ENCODE results near the gene PITPNC1.

PITPNC1 gene

GRCh38 chr17:67615011-67615561 lies 238.0 kb downstream of the PITPNC1 start:
- no peaks in the 10 kb centered on the region for H3K9me3 ChIP-seq (ENCODE audit: insufficient read depth, low read depth, low read length)
- H3K36me3 ChIP-seq (ENCODE audit: insufficient read depth, low read length), result no peaks in the 10 kb centered on the region
- no peaks in the 10 kb centered on the region for H3K4me1 ChIP-seq (ENCODE audit: insufficient read depth, low read length)
- no peak overlapping the region for H3K9ac ChIP-seq (ENCODE audit: low read depth, low read length)
- no peak overlapping the region for H3K27ac ChIP-seq (ENCODE audit: low read depth, low read length)
- no peak overlapping the region for H3K4me3 ChIP-seq (ENCODE audit: low read length)
- H3K27me3 ChIP-seq (ENCODE audit: insufficient read depth, low read length), result no peaks in the 10 kb centered on the region
- 90% methylated on average over 13 of the region's 13 CpGs for WGBS

GRCh38 chr17:67615736-67616135 lies 238.7 kb downstream of the PITPNC1 start:
- Histone ChIP-seq H3K9ac (ENCODE audit: low read depth, low read length) (no peak overlapping the region), H3K27ac (ENCODE audit: low read depth, low read length) (no peak overlapping the region)
- 95% methylated on average over 7 of the region's 7 CpGs for WGBS

GRCh38 chr17:67617304-67617899 lies 240.3 kb downstream of the PITPNC1 start:
- Histone ChIP-seq H3K4me3 (ENCODE audit: low read length) (no peak overlapping the region), H3K9me3 (ENCODE audit: insufficient read depth, low read depth, low read length) (no peaks in the 10 kb centered on the region), H3K36me3 (ENCODE audit: insufficient read depth, low read length) (no peaks in the 10 kb centered on the region), H3K9ac (ENCODE audit: low read depth, low read length) (no peak overlapping the region), H3K27me3 (ENCODE audit: insufficient read depth, low read length) (no peaks in the 10 kb centered on the region), H3K4me1 (ENCODE audit: insufficient read depth, low read length) (no peaks in the 10 kb centered on the region), H3K27ac (ENCODE audit: low read depth, low read length) (no peak overlapping the region)
- WGBS, result 89% methylated on average over 4 of the region's 4 CpGs

More at GRCh38 chr17:67615736-67616135, 238.7 kb downstream of the PITPNC1 start:
- Histone ChIP-seq H3K4me3 (ENCODE audit: low read length) (no peak overlapping the region), H3K4me1 (ENCODE audit: insufficient read depth, low read length) (no peaks in the 10 kb centered on the region), H3K27me3 (ENCODE audit: insufficient read depth, low read length) (no peaks in the 10 kb centered on the region), H3K9me3 (ENCODE audit: insufficient read depth, low read depth, low read length) (no peaks in the 10 kb centered on the region), H3K36me3 (ENCODE audit: insufficient read depth, low read length) (no peaks in the 10 kb centered on the region)

- WGBS, result 96% methylated on average over 8 of the region's 9 CpGs
- Histone ChIP-seq H3K36me3 (ENCODE audit: insufficient read depth, low read length) (no peaks in the 10 kb centered on the region), H3K27me3 (ENCODE audit: insufficient read depth, low read length) (no peaks in the 10 kb centered on the region), H3K9ac (ENCODE audit: low read depth, low read length) (no peak overlapping the region), H3K27ac (ENCODE audit: low read depth, low read length) (no peak overlapping the region), H3K4me1 (ENCODE audit: insufficient read depth, low read length) (no peaks in the 10 kb centered on the region), H3K9me3 (ENCODE audit: insufficient read depth, low read depth, low read length) (no peaks in the 10 kb centered on the region), H3K4me3 (ENCODE audit: low read length) (no peak overlapping the region)
Measured at GRCh38 chr17:67619555-67619954, 242.5 kb downstream of the PITPNC1 start.

GRCh38 chr17:67620088-67620487 lies 243.0 kb downstream of the PITPNC1 start:
- WGBS, result 96% methylated on average over 8 of the region's 8 CpGs
- Histone ChIP-seq H3K27ac (ENCODE audit: low read depth, low read length) (no peak overlapping the region), H3K36me3 (ENCODE audit: insufficient read depth, low read length) (no peaks in the 10 kb centered on the region; the same call in 1 of the 2 replicates), H3K4me3 (ENCODE audit: low read length) (no peak overlapping the region), H3K27me3 (ENCODE audit: insufficient read depth, low read length) (no peaks in the 10 kb centered on the region), H3K9me3 (ENCODE audit: insufficient read depth, low read depth, low read length) (no peaks in the 10 kb centered on the region), H3K4me1 (ENCODE audit: insufficient read depth, low read length) (no peaks in the 10 kb centered on the region), H3K9ac (ENCODE audit: low read depth, low read length) (no peak overlapping the region)

- Histone ChIP-seq H3K27me3 (ENCODE audit: insufficient read depth, low read length) (no peaks in the 10 kb centered on the region), H3K4me3 (ENCODE audit: low read length) (no peak overlapping the region), H3K9me3 (ENCODE audit: insufficient read depth, low read depth, low read length) (no peaks in the 10 kb centered on the region), H3K4me1 (ENCODE audit: insufficient read depth, low read length) (no peaks in the 10 kb centered on the region), H3K9ac (ENCODE audit: low read depth, low read length) (no peak overlapping the region), H3K27ac (ENCODE audit: low read depth, low read length) (no peak overlapping the region), H3K36me3 (ENCODE audit: insufficient read depth, low read length) (no peaks in the 10 kb centered on the region; the same call in 1 of the 2 replicates)
- WGBS, result 97% methylated on average over 8 of the region's 8 CpGs
Measured at GRCh38 chr17:67620636-67621035, 243.6 kb downstream of the PITPNC1 start.

- WGBS, result 92% methylated on average over 2 of the region's 2 CpGs
Measured at GRCh38 chr17:67623767-67624166, 246.7 kb downstream of the PITPNC1 start.

GRCh38 chr17:67624886-67625656 lies 248.0 kb downstream of the PITPNC1 start:
- no peaks in the 10 kb centered on the region for H3K4me1 ChIP-seq (ENCODE audit: insufficient read depth, low read length)
- no peaks in the 10 kb centered on the region for H3K27me3 ChIP-seq (ENCODE audit: insufficient read depth, low read length)
- H3K9me3 ChIP-seq (ENCODE audit: insufficient read depth, low read depth, low read length), result no peaks in the 10 kb centered on the region
- no peak overlapping the region for H3K27ac ChIP-seq (ENCODE audit: low read depth, low read length)
- no peak overlapping the region for H3K9ac ChIP-seq (ENCODE audit: low read depth, low read length)
- 87% methylated on average over 10 of the region's 11 CpGs for WGBS
- H3K36me3 ChIP-seq (ENCODE audit: insufficient read depth, low read length), result no peaks in the 10 kb centered on the region; the same call in 1 of the 2 replicates
- no peak overlapping the region for H3K4me3 ChIP-seq (ENCODE audit: low read length)

More at GRCh38 chr17:67623767-67624166, 246.7 kb downstream of the PITPNC1 start:
- Histone ChIP-seq H3K27me3 (ENCODE audit: insufficient read depth, low read length) (no peaks in the 10 kb centered on the region), H3K27ac (ENCODE audit: low read depth, low read length) (no peak overlapping the region), H3K4me3 (ENCODE audit: low read length) (no peak overlapping the region), H3K9me3 (ENCODE audit: insufficient read depth, low read depth, low read length) (no peaks in the 10 kb centered on the region), H3K9ac (ENCODE audit: low read depth, low read length) (no peak overlapping the region), H3K4me1 (ENCODE audit: insufficient read depth, low read length) (no peaks in the 10 kb centered on the region), H3K36me3 (ENCODE audit: insufficient read depth, low read length) (no peaks in the 10 kb centered on the region; the same call in 1 of the 2 replicates)

GRCh38 chr17:67625971-67626370 lies 248.9 kb downstream of the PITPNC1 start:
- 98% methylated on average over 4 of the region's 4 CpGs for WGBS
- H3K4me3 ChIP-seq (ENCODE audit: low read length), result no peak overlapping the region
- no peak overlapping the region for H3K9ac ChIP-seq (ENCODE audit: low read depth, low read length)
- H3K27me3 ChIP-seq (ENCODE audit: insufficient read depth, low read length), result no peaks in the 10 kb centered on the region
- H3K27ac ChIP-seq (ENCODE audit: low read depth, low read length), result no peak overlapping the region
- no peaks in the 10 kb centered on the region for H3K9me3 ChIP-seq (ENCODE audit: insufficient read depth, low read depth, low read length)
- H3K4me1 ChIP-seq (ENCODE audit: insufficient read depth, low read length), result no peaks in the 10 kb centered on the region
- H3K36me3 ChIP-seq (ENCODE audit: insufficient read depth, low read length), result no peaks in the 10 kb centered on the region; the same call in 1 of the 2 replicates

- 86% methylated on average over 8 of the region's 8 CpGs for WGBS
- no peak overlapping the region for H3K9ac ChIP-seq (ENCODE audit: low read depth, low read length)
- no peaks in the 10 kb centered on the region for H3K4me1 ChIP-seq (ENCODE audit: insufficient read depth, low read length)
- H3K27ac ChIP-seq (ENCODE audit: low read depth, low read length), result no peak overlapping the region
- no peaks in the 10 kb centered on the region for H3K27me3 ChIP-seq (ENCODE audit: insufficient read depth, low read length)
- H3K4me3 ChIP-seq (ENCODE audit: low read length), result no peak overlapping the region
- H3K36me3 ChIP-seq (ENCODE audit: insufficient read depth, low read length), result peaks cover 18% of the 10 kb centered on the region
- H3K9me3 ChIP-seq (ENCODE audit: insufficient read depth, low read depth, low read length), result no peaks in the 10 kb centered on the region
Measured at GRCh38 chr17:67628580-67629013, 251.5 kb downstream of the PITPNC1 start.

- Histone ChIP-seq H3K9me3 (ENCODE audit: insufficient read depth, low read depth, low read length) (no peaks in the 10 kb centered on the region), H3K4me3 (ENCODE audit: low read length) (no peak overlapping the region), H3K27me3 (ENCODE audit: insufficient read depth, low read length) (no peaks in the 10 kb centered on the region), H3K36me3 (ENCODE audit: insufficient read depth, low read length) (peaks cover 22% of the 10 kb centered on the region), H3K9ac (ENCODE audit: low read depth, low read length) (no peak overlapping the region), H3K4me1 (ENCODE audit: insufficient read depth, low read length) (no peaks in the 10 kb centered on the region), H3K27ac (ENCODE audit: low read depth, low read length) (no peak overlapping the region)
- WGBS, result 84% methylated on average over 4 of the region's 4 CpGs
Measured at GRCh38 chr17:67629971-67630320, 252.9 kb downstream of the PITPNC1 start.

Measured in HUES64 (cell line).